Common myeloid progenitor, CD34-positive (primary cell): ENCODE measurements around the gene OPA1.

ENCODE experiments used
- CTCF ChIA-PET: fragments of 350-600 bp; sonication (Branson Sonifier 250); formaldehyde crosslinking; loops from one replicate; lab custom pipeline; 2021; ENCODE audit warnings: antibody characterized with exemption; lab: Charles Lee
- POLR2A ChIA-PET: fragments of 350-600 bp; sonication (Branson Sonifier 250); formaldehyde crosslinking; loops from one replicate; lab custom pipeline; 2021; ENCODE audit warnings: antibody characterized with exemption; lab: Charles Lee
- DNase-seq, 3 donors: peaks; one replicate each; pipeline versions ENCODE4 v3.0.0 to v3.0.0-alpha.2; 2013
- H3K27ac ChIP-seq, 2 experiments: 1 replicate in 1 of 2; 2 replicates in 1 of 2; pipeline ENCODE4 v1.7.0; 2013; ENCODE audit warnings: inconsistent platforms in 2 of 2, low read length in 2 of 2, mild to moderate bottlenecking in 2 of 2, low read depth in 1 of 2, moderate library complexity in 1 of 2; ENCODE audit not compliant: severe bottlenecking in 2 of 2, insufficient read depth in 1 of 2, poor library complexity in 1 of 2
- H3K27me3 ChIP-seq, 5 experiments: replicated peaks in 2 of 5; 1 replicate in 3 of 5; 2 replicates in 2 of 5; pipeline versions ENCODE4 v1.6.1 to v1.7.0; 2013; ENCODE audit warnings: low read length in 4 of 5, mild to moderate bottlenecking in 2 of 5, moderate library complexity in 2 of 5, inconsistent platforms in 1 of 5; ENCODE audit not compliant: insufficient read depth in 5 of 5, control insufficient read depth in 4 of 5
- H3K36me3 ChIP-seq, 4 experiments: 1 replicate in 2 of 4; 2 replicates in 2 of 4; pipeline versions ENCODE4 v1.6.1 to v1.7.0; 2013; ENCODE audit warnings: low read length in 3 of 4, control low read depth in 1 of 4, mild to moderate bottlenecking in 1 of 4; ENCODE audit not compliant: control insufficient read depth in 4 of 4, insufficient read depth in 4 of 4
- H3K4me1 ChIP-seq, 4 experiments: 1 replicate in 3 of 4; 2 replicates in 1 of 4; pipeline versions ENCODE4 v1.6.1 to v1.7.1; 2013; ENCODE audit warnings: low read length in 3 of 4, mild to moderate bottlenecking in 3 of 4, control low read depth in 1 of 4, inconsistent platforms in 1 of 4, moderate library complexity in 1 of 4; ENCODE audit not compliant: control insufficient read depth in 4 of 4, insufficient read depth in 4 of 4; ENCODE audit errors: control extremely low read depth in 1 of 4
- H3K4me3 ChIP-seq, 7 experiments: 1 replicate in 4 of 7; 2 replicates in 3 of 7; pipeline versions ENCODE4 v1.5.1 to v1.7.0; 2013; ENCODE audit warnings: mild to moderate bottlenecking in 7 of 7, low read length in 6 of 7, moderate library complexity in 6 of 7, inconsistent platforms in 2 of 7, low read depth in 2 of 7, control low read depth in 1 of 7; ENCODE audit not compliant: insufficient read depth in 4 of 7, control insufficient read depth in 1 of 7; ENCODE audit errors: extremely low read depth in 1 of 7
- H3K9me3 ChIP-seq, 5 experiments: 1 replicate in 4 of 5; 2 replicates in 1 of 5; pipeline versions ENCODE4 v1.6.1 to v1.7.1; 2013; ENCODE audit warnings: low read length in 4 of 5, mild to moderate bottlenecking in 2 of 5, inconsistent platforms in 1 of 5, low read depth in 1 of 5, moderate library complexity in 1 of 5; ENCODE audit not compliant: control insufficient read depth in 4 of 5, insufficient read depth in 2 of 5; ENCODE audit errors: control extremely low read depth in 1 of 5
- WGBS: methylation state at CpG from one replicate; pipeline ENCODE4 v1.1.5; 2013; ENCODE audit not compliant: insufficient coverage; 5-methylcytosine and 5-hydroxymethylcytosine counted together

Gene OPA1

GRCh38 chr3:193729601-193730000 lies 136.6 kb downstream of the OPA1 start:
- ChIA-PET POLR2A (no interaction called here), CTCF (no interaction called here)
- no peak overlapping the region for H3K4me3 ChIP-seq
- H3K4me1 ChIP-seq, result no peaks in the 10 kb centered on the region
- no peaks in the 10 kb centered on the region for H3K9me3 ChIP-seq
- no peaks in the 10 kb centered on the region for H3K27me3 ChIP-seq
- no peak for DNase-seq
- no peaks in the 10 kb centered on the region for H3K36me3 ChIP-seq
- H3K27ac ChIP-seq, result no peak overlapping the region

- no peak for DNase-seq
- Histone ChIP-seq H3K4me1 (no peaks in the 10 kb centered on the region), H3K27me3 (no peaks in the 10 kb centered on the region), H3K36me3 (no peaks in the 10 kb centered on the region), H3K4me3 (no peak overlapping the region), H3K9me3 (no peaks in the 10 kb centered on the region), H3K27ac (no peak overlapping the region)
- 100% methylated on average over 5 of the region's 8 CpGs for WGBS
- POLR2A ChIA-PET, result no interaction called here
- CTCF ChIA-PET, result interaction anchor here (1.1 kb wide), 1 partner anchor 9 kb away, joined by 3 read pairs; no protein-coding TSS in a partner anchor
Observed at GRCh38 chr3:193730511-193730910, 137.5 kb downstream of the OPA1 start.

GRCh38 chr3:193730976-193731375 lies 138.0 kb downstream of the OPA1 start:
- ChIA-PET POLR2A (no interaction called here), CTCF (interaction anchor here (1.1 kb wide), 1 partner anchor 10 kb away, joined by 3 read pairs; no protein-coding TSS in a partner anchor)
- no peak overlapping the region for H3K4me3 ChIP-seq
- WGBS, result 95% methylated on average over 13 of the region's 14 CpGs
- H3K4me1 ChIP-seq, result peaks cover 0 to 4% (median 2%) of the 10 kb centered on the region in 4 experiments
- H3K27ac ChIP-seq, result no peak overlapping the region
- no peaks in the 10 kb centered on the region for H3K36me3 ChIP-seq
- H3K9me3 ChIP-seq, result no peaks in the 10 kb centered on the region
- no peaks in the 10 kb centered on the region for H3K27me3 ChIP-seq
- no peak for DNase-seq

- ChIA-PET POLR2A (interaction anchor here (0.5 kb wide), 1 partner anchor 31 kb away, joined by 3 read pairs; no protein-coding TSS in a partner anchor), CTCF (no interaction called here)
- Histone ChIP-seq H3K4me3 (no peak overlapping the region), H3K27ac (no peak overlapping the region), H3K27me3 (no peaks in the 10 kb centered on the region), H3K4me1 (peaks cover 0 to 10% (median 5%) of the 10 kb centered on the region in 4 experiments), H3K9me3 (no peaks in the 10 kb centered on the region), H3K36me3 (no peaks in the 10 kb centered on the region)
- DNase-seq, result no peak
- WGBS, result 96% methylated on average over 4 of the region's 4 CpGs
Observed at GRCh38 chr3:193731656-193732055, 138.6 kb downstream of the OPA1 start.

- WGBS, result 96% methylated on average over 8 of the region's 9 CpGs
- CTCF ChIA-PET, result no interaction called here
- H3K4me3 ChIP-seq, result no peak overlapping the region
- POLR2A ChIA-PET, result no interaction called here
- no peak for DNase-seq
- H3K4me1 ChIP-seq, result peaks cover 0 to 13% (median 6%) of the 10 kb centered on the region in 4 experiments
- H3K27ac ChIP-seq, result no peak overlapping the region
- H3K9me3 ChIP-seq, result no peaks in the 10 kb centered on the region
- H3K36me3 ChIP-seq, result no peaks in the 10 kb centered on the region
- no peaks in the 10 kb centered on the region for H3K27me3 ChIP-seq
Observed at GRCh38 chr3:193732391-193732790, 139.4 kb downstream of the OPA1 start.

- Histone ChIP-seq H3K27ac (no peak overlapping the region), H3K27me3 (no peaks in the 10 kb centered on the region), H3K9me3 (no peaks in the 10 kb centered on the region), H3K4me3 (no peak overlapping the region), H3K36me3 (no peaks in the 10 kb centered on the region), H3K4me1 (peaks cover 0 to 18% (median 6%) of the 10 kb centered on the region in 4 experiments)
- no peak for DNase-seq
- WGBS, result 80% methylated on average over 1 of the region's 2 CpGs
- POLR2A ChIA-PET, result no interaction called here
- CTCF ChIA-PET, result no interaction called here
Observed at GRCh38 chr3:193732827-193733226, 139.8 kb downstream of the OPA1 start.

- Histone ChIP-seq H3K27ac (no peak overlapping the region), H3K4me3 (no peak overlapping the region), H3K9me3 (no peaks in the 10 kb centered on the region), H3K4me1 (peaks cover 0 to 22% (median 6%) of the 10 kb centered on the region in 4 experiments), H3K27me3 (no peaks in the 10 kb centered on the region), H3K36me3 (no peaks in the 10 kb centered on the region)
- ChIA-PET CTCF (no interaction called here), POLR2A (no interaction called here)
- WGBS, result 89% methylated on average over 12 of the region's 15 CpGs
- DNase-seq, result no peak
Observed at GRCh38 chr3:193734737-193735366, 141.8 kb downstream of the OPA1 start.
